NCI-H2029 (cell line): Measurements from ENCODE around the gene ABCC12.

Source experiments
- DNase-seq: peaks from one replicate; lab custom pipeline; 2025; lab: John Stamatoyannopoulos, UW

The ABCC12 gene

GRCh38 chr16:48165961-48166578, 10.3 kb upstream of the ABCC12 start:
- DNase-seq: peak; percentile 33

GRCh38 chr16:48164907-48165715, 9.3 kb upstream of the ABCC12 start:
- peak; percentile 8 for DNase-seq

DNA sequence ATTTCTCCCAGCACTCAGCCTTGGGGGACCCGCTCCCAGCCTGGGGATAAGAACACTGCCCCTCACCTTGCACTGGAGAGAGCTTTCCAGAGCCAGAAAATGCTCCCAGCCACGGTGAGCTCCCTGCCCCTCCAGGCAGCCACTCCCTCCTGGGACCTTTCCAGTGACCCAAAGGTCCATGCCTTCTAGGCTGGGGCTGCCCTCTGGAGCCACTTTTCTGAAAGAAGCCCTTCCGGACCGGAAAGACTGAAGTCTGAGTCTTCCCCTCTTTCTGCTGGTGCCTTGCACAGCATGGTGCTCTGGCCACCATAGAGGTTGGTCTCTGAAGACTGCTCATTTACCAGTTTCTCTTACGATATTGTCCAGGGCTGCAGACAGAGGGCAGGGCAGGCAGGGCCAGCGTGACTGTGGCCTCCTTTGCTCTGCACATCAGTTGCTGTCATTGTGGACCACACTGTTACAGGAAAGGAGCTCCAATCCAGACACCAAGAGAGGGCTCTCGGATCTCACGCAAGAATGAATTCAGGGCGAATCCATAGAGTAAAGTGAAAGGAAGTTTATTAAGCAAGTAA, 7.1 kb upstream of the ABCC12 start:
- DNase-seq: no peak

- DNase-seq: no peak
Observed at GRCh38 chr16:48161906-48162305, 6.1 kb upstream of the ABCC12 start.

DNA sequence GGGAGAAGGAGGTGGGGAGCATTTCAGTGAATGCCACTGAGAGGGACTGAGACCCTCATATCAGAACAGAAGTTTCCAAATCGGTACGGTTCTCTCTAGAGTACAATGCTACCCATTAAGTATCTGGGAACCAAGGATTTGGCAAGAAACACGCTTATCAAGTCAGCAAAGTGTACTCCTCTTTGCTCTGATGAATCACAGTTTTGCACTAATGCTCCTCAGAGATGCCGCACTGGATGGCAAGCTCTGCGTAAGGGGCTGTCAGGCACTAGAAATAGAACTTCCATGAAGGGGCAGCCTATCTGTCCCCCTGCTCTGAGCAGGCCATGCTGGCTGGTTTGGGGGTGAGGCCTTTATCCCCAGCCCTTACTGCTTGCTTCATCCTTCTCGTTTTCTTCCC, 4.8 kb upstream of the ABCC12 start:
- no peak for DNase-seq

- DNase-seq: no peak
Observed at GRCh38 chr16:48158296-48158695, 2.5 kb upstream of the ABCC12 start.

GRCh38 chr16:48157794-48158193, 2.0 kb upstream of the ABCC12 start:
- no peak for DNase-seq

DNA sequence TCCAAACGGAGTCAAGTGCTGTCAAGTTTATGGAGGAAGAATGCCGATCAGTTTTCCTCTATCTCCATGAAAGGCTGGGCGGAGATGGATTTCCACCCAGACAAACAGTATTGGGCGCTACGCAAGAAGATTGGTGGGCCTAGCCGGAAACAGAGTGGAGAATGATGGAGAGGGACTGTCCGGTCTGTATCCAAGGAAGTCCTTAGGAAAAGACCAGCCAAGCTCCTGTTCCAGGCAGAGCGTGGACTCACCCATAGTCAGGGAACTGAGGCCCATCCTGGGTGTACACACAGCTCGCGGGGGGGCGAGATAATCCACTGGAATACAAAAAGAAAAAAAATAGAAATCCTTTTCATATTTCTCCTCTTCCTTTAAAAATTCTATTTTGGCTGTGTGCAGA, 1.5 kb upstream of the ABCC12 start:
- no peak for DNase-seq

GRCh38 chr16:48156790-48157209, 1.0 kb upstream of the ABCC12 start:
- DNase-seq: peak; percentile 34

- no peak for DNase-seq
Observed at GRCh38 chr16:48153774-48154173, 2.0 kb downstream of the ABCC12 start.

DNA sequence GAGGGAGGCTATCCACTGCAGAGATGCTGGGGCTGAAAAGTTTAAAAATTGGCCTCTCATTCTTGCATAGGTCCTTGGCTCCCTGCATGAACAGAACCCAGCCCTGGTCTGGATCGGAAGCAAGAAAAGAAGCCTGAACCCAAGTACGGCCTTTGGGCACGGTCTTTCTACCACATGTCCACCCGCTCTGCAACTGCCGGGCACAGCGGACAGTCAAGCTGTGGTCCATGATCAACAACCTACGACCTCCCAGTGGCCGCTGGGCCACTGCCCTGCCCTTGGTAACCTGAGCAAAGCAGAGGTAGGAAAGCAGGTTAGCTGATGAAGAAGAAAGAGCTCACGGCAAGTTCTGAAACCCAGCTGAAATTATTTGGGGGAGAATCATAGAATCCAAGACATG, 3.6 kb downstream of the ABCC12 start:
- no peak for DNase-seq

GRCh38 chr16:48150707-48151106, 5.1 kb downstream of the ABCC12 start:
- DNase-seq: no peak

- no peak for DNase-seq
Observed at GRCh38 chr16:48146710-48147109, 9.1 kb downstream of the ABCC12 start.

DNA sequence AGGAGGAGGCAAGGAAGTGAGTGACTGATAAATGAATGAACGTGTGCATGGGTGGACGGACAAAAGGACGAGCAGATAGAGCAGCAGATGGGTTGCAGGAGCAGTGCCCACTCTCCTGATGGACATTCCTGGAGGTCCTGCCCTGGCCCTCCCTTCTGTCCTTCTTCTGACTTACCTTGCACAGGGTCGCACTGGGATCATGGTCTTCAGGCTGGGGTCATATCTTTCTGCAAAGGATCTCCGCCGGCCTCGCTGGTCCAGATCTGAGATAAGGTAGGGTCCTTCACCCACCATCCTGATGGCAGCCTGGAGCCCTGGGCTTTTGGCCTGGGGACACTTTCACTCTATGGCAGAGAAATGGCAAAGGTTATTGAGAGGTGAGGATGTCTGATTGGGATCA, 9.7 kb downstream of the ABCC12 start:
- no peak for DNase-seq

- DNase-seq: no peak
Observed at GRCh38 chr16:48143812-48144368, 11.9 kb downstream of the ABCC12 start.

DNA sequence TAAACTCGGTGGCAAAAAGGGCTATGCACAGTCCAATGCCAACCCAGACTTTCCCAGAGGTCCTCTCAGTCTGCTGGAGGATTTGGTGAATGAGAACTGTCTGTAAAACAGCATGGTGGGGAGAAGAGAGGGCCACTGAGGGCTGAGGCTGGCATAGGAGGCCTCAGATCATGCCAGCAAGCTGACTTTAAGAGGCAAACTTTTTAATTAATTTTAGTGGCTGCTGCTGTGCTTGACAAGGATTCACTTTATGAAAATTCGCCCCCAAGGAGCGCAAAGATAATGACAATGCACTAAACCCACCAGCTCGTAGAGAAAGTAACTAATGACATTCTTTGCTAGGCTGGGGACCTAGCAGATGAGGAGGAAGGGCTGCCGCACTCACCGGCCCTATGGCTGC, 15.0 kb downstream of the ABCC12 start:
- no peak for DNase-seq

- no peak for DNase-seq
Observed at GRCh38 chr16:48139517-48139916, 16.3 kb downstream of the ABCC12 start.

DNA sequence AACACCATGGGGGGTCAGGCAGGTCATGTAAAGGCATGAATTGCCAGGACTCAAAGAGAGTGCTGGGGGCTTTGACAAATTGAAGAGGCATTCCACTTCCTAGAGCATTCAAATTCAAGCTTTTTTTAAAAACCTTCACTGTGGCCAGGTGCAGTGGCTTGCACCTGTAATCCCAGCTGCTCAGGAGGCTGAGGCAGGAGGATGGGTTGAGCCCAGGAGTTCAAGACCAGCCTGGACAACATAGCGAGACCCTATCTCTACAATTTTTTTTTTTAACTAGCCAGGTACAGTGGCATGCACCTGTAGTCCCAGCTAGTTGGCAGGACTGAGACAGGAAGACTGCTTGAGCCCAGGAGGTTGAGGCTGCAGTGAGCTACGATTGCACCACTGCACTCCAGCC, 17.2 kb downstream of the ABCC12 start:
- no peak for DNase-seq

GRCh38 chr16:48137822-48138221, 18.0 kb downstream of the ABCC12 start:
- DNase-seq: no peak

- DNase-seq: no peak
Observed at GRCh38 chr16:48136547-48137360, 19.0 kb downstream of the ABCC12 start.

DNA sequence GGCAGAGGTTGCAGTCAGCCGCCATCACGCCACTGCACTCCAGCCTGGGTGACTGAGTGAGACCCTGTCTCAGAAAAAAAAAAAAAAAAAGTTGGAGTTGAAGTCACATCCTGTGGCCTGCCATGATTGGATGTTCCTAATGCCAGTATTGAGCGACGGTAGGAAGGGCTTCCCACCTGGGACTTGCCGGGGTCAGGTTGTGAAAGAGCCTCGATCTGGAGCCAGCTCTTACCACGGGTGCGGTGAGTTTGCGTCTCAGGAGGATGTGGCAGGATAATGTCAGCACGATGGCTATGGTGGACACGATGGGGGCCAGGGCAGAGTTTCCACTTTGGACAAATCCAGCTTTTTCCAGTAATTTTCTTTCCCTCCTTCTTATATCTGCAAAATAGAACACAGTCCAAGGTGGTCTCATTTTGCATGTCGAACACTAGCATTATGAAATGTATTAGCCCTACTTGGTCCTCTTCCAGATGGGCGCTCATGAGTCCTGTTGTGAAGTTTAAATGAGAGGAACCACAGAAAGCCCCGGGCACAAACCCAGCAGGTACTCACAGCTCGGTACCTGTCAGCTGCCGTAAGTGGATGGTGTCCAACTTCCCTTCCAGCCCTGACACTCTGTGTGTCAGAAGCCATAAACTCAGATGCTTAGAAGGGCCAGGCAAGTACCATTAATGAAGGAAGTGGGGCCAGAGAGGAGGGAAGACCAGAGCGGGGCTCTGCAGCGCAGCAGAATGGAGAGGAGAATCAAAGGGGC, 22.2 kb downstream of the ABCC12 start:
- DNase-seq: peak; percentile 27
